Right lobe of liver (tissue), 4 donors: ENCODE measurements around the gene SOWAHA.

Source experiments
- POLR2A ChIP-seq: fragments of 450-650 bp; IDR thresholded peaks from one replicate; pipeline ENCODE4 v1.6.1; 2017; ENCODE audit warnings: antibody characterized with exemption, mild to moderate bottlenecking
- TF ChIP-seq, protein P1 (sequence below), 4 donors: fragments of 200-600 bp in 3 of 4; fragments of 450-650 bp in 1 of 4; IDR thresholded peaks; one replicate each; pipeline versions ENCODE4 v1.5.1 to v1.8.0; 2016 to 2022; ENCODE audit warnings: antibody characterized with exemption in 4 of 4, mild to moderate bottlenecking in 2 of 4
- donor health status: DM: no; HTN: no; CAD: no.
- donor health status: DM: no; HTN: no; CAD: no.
- donor health status: DM: no; HTN: yes; CAD: no.

DNA sequence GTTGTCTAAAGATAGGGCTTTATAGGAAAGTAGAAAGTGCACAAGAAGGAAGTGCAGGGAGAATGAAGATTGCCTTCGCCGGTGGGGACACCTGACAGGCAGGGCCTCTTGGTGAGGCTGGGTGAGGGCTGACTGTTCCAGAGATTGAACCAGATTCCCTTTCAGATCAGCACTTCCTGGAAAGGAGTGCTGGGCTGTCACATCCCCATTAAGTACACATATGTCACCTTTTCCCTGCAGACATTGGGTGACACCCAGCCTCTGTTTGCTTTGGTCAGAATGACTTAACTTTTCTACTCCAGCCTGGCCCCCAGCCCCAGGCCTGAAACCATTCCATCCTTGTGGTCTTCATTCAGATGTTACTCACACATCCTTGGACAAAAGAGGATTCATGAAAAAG, 24.8 kb downstream of the SOWAHA start:
- TF ChIP-seq POLR2A = peak; percentile 81
- TF ChIP-seq, protein P1, sequence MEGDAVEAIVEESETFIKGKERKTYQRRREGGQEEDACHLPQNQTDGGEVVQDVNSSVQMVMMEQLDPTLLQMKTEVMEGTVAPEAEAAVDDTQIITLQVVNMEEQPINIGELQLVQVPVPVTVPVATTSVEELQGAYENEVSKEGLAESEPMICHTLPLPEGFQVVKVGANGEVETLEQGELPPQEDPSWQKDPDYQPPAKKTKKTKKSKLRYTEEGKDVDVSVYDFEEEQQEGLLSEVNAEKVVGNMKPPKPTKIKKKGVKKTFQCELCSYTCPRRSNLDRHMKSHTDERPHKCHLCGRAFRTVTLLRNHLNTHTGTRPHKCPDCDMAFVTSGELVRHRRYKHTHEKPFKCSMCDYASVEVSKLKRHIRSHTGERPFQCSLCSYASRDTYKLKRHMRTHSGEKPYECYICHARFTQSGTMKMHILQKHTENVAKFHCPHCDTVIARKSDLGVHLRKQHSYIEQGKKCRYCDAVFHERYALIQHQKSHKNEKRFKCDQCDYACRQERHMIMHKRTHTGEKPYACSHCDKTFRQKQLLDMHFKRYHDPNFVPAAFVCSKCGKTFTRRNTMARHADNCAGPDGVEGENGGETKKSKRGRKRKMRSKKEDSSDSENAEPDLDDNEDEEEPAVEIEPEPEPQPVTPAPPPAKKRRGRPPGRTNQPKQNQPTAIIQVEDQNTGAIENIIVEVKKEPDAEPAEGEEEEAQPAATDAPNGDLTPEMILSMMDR (IDR thresholded peaks at IDR 0.05) = no peak
